ENCODE results near the gene TEAD4. TPM values are rescaled to one million over a fixed set of nuclear protein-coding genes. Genes with fewer than 3 reads are reported as not detected.

Gene TEAD4
- total RNA-seq, 1 donor from 2014 or later: 10.8 TPM

DNA sequence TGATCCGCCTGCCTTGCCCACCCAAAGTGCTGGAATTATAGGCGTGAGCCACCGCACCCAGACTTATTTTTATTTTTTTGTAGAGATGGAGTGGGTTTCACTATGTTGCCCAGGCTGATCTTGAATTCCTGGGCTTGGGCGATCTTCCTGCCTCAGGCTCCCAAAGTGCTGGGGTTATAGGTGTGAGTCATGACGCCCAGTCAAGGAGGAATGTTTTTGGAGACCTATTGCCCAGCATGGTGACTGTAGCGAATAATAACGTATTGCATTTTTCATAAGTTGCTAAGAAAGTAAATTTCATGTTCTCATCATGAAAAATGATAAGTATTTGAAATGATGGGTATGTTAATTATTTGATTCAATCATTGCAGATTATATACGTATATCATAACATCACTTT, 46.5 kb downstream of the TEAD4 start:
- Mint-ChIP-seq H3K27ac (no peak overlapping the region), H3K36me3 (peaks cover 13% of the 10 kb centered on the region), H3K4me1 (ENCODE audit: unreplicated experiment) (no peaks in the 10 kb centered on the region), H3K27me3 (no peaks in the 10 kb centered on the region), H3K9me3 (no peaks in the 10 kb centered on the region), H3K4me3 (no peak overlapping the region)
- no peak for TF ChIP-seq CTCF (conservative IDR thresholded peaks at IDR 0.05)
- no peak for DNase-seq (ENCODE audit: extremely low spot score, unreplicated experiment)

DNA sequence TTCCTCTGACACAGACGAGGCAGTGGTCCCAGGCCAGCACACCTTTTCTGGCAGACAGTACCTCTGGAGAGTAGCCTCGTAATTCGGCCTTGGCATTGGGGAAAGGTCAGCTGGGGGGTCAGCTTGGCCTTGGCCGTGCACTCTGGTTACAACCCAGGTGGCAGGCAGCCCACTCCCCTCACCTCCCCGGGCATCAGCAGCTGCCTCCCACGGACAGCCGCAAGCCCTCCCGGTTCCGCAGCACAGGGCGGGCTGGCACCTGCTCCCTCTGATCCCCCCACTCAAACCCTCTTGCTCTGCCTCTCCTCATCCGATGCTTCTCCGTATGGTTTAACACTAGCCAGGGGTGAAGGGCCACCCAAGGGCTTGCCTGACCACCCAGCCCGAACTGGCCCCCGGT, 50.6 kb downstream of the TEAD4 start:
- Mint-ChIP-seq H3K9me3 (no peaks in the 10 kb centered on the region), H3K27ac (no peak overlapping the region), H3K36me3 (peaks cover 8% of the 10 kb centered on the region), H3K4me3 (no peak overlapping the region), H3K4me1 (ENCODE audit: unreplicated experiment) (no peaks in the 10 kb centered on the region), H3K27me3 (no peaks in the 10 kb centered on the region)
- no peak for DNase-seq (ENCODE audit: extremely low spot score, unreplicated experiment)
- no peak for TF ChIP-seq CTCF (conservative IDR thresholded peaks at IDR 0.05)

- Mint-ChIP-seq H3K4me1 (ENCODE audit: unreplicated experiment) (no peaks in the 10 kb centered on the region), H3K27me3 (no peaks in the 10 kb centered on the region), H3K4me3 (no peak overlapping the region), H3K27ac (no peak overlapping the region), H3K9me3 (no peaks in the 10 kb centered on the region), H3K36me3 (peaks cover 5% of the 10 kb centered on the region)
- TF ChIP-seq CTCF (conservative IDR thresholded peaks at IDR 0.05): no peak
- no peak for DNase-seq (ENCODE audit: extremely low spot score, unreplicated experiment)
These were observed 51.2 kb downstream of the TEAD4 start for GRCh38 chr12:3010214-3010930.

DNA sequence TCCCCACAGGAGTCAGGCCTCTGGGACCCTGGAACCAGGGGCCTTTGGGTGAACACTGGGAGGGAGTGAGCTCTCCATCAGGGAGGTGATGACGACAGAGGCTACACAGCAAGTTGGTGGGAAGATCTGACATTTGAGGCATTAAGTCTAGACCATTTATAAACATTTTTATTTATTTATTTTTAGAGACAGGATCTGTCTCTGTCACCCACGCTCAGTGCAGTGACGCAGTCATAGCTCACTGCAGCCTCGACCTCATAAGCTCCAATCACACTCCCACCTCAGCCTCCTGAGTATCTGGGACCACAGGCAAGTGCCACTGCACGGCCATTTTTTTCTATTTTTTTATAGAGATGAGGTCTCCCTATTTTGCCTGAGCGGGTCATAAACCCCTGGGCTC, 53.6 kb downstream of the TEAD4 start:
- no peaks in the 10 kb centered on the region for H3K4me1 Mint-ChIP-seq (ENCODE audit: unreplicated experiment)
- no peak overlapping the region for H3K27ac Mint-ChIP-seq
- H3K27me3 Mint-ChIP-seq: no peaks in the 10 kb centered on the region
- TF ChIP-seq CTCF (conservative IDR thresholded peaks at IDR 0.05): no peak
- DNase-seq (ENCODE audit: extremely low spot score, unreplicated experiment): no peak
- H3K36me3 Mint-ChIP-seq: peaks cover 5% of the 10 kb centered on the region
- H3K9me3 Mint-ChIP-seq: no peaks in the 10 kb centered on the region
- H3K4me3 Mint-ChIP-seq: no peak overlapping the region

DNA sequence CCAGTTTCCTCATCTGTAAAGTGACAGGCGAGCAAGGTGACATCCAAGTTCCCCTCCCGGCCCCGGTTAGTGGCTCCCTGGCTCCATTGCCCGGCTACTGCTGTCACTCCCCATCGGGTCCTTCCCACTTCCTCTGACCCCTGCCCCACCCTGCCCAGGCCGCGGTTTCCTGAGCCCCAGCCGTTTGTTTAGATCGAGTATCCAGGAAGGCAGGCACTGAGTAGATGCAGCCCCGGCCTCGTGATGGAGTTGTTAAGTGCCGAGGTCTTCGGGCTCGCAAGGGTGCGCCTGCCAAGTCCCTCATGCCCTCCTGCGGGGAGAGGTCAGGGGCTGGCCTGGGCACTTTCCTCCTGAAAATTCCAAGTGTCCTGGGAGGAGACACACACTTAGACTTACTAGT, 55.4 kb downstream of the TEAD4 start:
- Mint-ChIP-seq H3K9me3 (no peaks in the 10 kb centered on the region), H3K4me1 (ENCODE audit: unreplicated experiment) (no peaks in the 10 kb centered on the region), H3K36me3 (peaks cover under 1% of the 10 kb centered on the region), H3K27me3 (no peaks in the 10 kb centered on the region), H3K4me3 (no peak overlapping the region), H3K27ac (no peak overlapping the region)
- no peak for TF ChIP-seq CTCF (conservative IDR thresholded peaks at IDR 0.05)
- no peak for DNase-seq (ENCODE audit: extremely low spot score, unreplicated experiment)
